GM12891 (cell line): ENCODE measurements around the gene ATP8A2.

Experiments used
- DNase-seq: peaks from one replicate; pipeline ENCODE4 v3.0.0; 2011; ENCODE audit warnings: low spot score; ENCODE audit not compliant: insufficient read length
- FAIRE-seq: peaks from 2 replicates; lab custom pipeline; 2011; peaks lifted over from hg19 to GRCh38; lab: Jason Lieb, UNC
- PAX5 ChIP-seq: IDR thresholded peaks from 2 replicates; pipeline ENCODE4 v1.6.1; 2011; ENCODE audit warnings: low read length, moderate library complexity, mild to moderate bottlenecking; ENCODE audit not compliant: insufficient read depth, severe bottlenecking
- POLR2A ChIP-seq: IDR thresholded peaks from 2 replicates; pipeline ENCODE4 v1.6.1; 2011; ENCODE audit warnings: low read depth, low read length, control low read depth
- POLR2AphosphoS5 ChIP-seq: IDR thresholded peaks from 2 replicates; pipeline ENCODE4 v1.6.1; 2011; ENCODE audit warnings: low read depth, low read length, control low read depth
- POU2F2 ChIP-seq: IDR thresholded peaks from 2 replicates; pipeline ENCODE4 v1.6.1; 2011; ENCODE audit warnings: low read depth, mild to moderate bottlenecking, control low read depth, low read length, moderate library complexity
- SPI1 ChIP-seq: IDR thresholded peaks from 2 replicates; pipeline ENCODE4 v1.6.1; 2011; ENCODE audit warnings: low read depth, low read length, control low read depth
- TAF1 ChIP-seq: IDR thresholded peaks from 2 replicates; pipeline ENCODE4 v1.6.1; 2011; ENCODE audit warnings: low read depth, low read length, control low read depth

Gene ATP8A2

GRCh38 chr13:25380082-25380481, 8.3 kb downstream of the ATP8A2 start:
- no peak for TF ChIP-seq POLR2A
- TF ChIP-seq PAX5, result no peak
- no peak for TF ChIP-seq SPI1
- no peak for TF ChIP-seq POLR2AphosphoS5
- no peak for TF ChIP-seq TAF1
- no peak for TF ChIP-seq POU2F2
- FAIRE-seq (no peak), DNase-seq (no peak)

DNA sequence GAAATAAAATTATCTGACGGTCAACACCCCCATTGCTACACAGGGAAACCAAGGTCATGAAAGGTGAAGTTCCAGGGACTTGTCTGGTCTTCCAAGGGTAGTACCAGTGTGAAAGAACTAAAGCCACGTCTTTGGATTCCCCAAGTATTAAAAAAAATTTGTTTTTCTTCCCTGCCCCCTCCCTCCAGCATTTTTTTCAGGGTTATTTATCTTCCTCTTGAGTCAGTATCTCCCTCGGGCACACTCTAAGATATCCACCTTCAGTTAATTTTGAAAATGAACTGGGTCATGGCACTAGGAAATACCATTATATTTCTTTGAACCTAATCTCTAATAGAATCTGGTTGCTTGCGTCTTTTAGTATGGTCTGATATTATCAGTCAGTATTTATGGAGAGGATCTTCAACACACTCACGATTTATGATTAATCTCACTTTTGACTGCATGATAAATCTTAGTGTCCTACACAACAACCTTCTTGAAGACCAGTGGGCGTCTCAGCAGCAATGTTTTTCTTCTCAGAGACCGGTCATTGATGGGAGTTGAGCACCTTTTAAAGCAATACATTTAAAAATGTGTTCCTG, 9.1 kb downstream of the ATP8A2 start:
- no peak for FAIRE-seq
- DNase-seq, result no peak
- TF ChIP-seq POLR2AphosphoS5 (no peak), TAF1 (no peak), POLR2A (no peak), SPI1 (no peak), POU2F2 (no peak), PAX5 (no peak)

DNA sequence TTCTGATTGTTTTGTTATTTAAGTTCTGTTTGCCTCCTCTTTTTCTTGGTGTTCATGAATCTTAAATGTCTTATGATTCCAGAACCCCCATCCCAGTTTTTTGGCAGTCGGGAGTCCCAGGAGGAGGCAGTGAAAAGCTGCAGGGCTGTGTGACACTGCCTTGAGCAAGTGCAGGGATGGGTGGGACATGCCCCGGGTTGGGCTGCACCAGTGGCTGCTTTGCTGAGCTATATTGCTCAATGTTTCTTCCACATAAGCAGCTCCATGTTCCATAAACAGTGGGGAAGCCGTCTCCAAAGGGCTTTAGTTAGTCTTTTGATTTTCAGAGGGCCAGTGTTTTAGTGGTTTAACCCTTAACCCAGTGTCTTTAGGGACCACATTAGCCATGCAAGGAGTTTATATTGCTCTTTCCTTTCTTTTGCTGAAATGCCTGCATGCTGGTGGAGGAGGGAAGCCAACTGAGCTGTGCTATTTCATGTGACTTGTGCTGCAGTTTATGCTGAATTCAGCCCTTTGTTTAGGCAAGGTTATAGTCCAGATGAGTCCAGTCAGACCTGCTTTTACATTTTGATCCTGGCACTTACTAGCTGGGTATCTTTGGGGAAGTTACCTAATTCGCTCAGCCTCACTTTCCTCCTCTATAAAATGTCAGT, 13.1 kb downstream of the ATP8A2 start:
- FAIRE-seq (no peak), DNase-seq (no peak)
- TF ChIP-seq POLR2AphosphoS5 (no peak), POU2F2 (no peak), TAF1 (no peak), SPI1 (no peak), POLR2A (no peak), PAX5 (no peak)

DNA sequence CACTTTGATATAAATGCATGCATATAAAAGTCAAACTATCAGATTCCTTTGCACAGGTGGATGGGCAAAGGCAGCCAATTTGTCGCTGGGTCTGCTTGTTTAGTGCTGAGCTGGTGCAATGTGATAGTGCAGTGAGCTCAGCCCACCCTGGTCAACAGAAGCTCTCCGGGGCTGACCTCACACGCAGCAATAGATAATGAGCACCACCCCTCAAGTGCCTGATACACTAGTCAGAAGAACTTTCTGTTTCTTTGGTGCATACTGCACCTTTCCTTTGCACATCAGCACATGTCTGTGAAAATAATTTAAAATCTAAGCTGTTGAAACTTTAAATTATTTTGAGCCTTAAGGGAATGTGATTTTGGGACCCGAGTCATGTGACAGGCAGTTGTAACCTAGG, 20.2 kb downstream of the ATP8A2 start:
- FAIRE-seq (no peak), DNase-seq (no peak)
- no peak for TF ChIP-seq TAF1
- no peak for TF ChIP-seq POLR2AphosphoS5
- no peak for TF ChIP-seq POLR2A
- no peak for TF ChIP-seq POU2F2
- no peak for TF ChIP-seq SPI1
- no peak for TF ChIP-seq PAX5

DNA sequence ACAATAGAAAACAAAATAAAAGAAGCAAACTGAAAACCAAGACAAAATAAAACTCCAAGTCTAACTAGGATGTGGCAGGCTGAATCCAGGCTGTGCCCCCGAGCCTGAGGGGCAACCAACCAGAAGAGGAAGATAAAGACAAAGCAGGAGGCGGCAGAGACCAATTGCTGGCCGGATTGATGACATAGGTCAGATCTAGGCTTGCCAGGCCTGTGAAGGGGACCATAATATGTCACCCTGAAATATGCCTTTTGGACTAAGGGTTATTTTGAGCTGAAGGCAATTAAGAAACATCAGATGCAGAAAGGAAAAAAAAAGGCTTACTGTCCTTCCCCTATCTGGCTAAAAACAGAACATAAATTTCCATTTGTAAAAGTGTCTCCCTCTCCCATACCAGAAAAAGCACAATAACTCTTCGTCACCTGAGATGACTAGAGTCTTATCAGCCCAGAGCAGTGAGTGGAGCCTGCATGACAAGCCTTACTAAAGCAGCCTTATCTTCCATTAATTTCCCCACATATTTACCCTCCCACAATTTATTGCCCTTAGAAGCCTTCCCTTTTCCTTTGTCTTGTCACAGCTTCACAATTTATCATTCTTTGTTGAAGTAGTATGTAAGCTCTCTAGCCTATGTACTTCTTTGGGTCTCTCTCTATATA, 22.8 kb downstream of the ATP8A2 start:
- DNase-seq, result no peak
- no peak for FAIRE-seq

DNA sequence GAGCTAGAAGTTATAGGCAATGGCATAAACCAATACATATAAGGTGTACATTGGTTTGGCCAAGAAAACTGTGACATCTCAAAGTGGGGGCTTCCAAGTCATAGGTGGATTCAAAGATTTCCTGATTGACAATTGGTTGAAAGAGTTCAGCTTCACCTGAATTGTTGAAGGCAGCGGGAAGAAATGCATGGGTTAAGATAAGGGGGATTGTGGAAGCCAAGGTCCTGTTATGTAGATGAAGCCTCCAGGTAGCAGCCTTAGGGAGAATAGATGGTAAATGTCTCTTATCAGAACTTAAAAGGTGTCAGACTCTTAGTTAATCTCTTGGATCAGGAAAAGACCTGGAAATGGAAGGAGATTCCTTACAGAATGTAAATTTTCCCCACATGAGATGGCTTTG, 26.0 kb downstream of the ATP8A2 start:
- no peak for DNase-seq
- TF ChIP-seq SPI1, result no peak
- FAIRE-seq, result no peak

More for the DNA sequence above, 22.8 kb downstream of the ATP8A2 start:
- no peak for TF ChIP-seq POLR2AphosphoS5
- no peak for TF ChIP-seq TAF1
- TF ChIP-seq POU2F2, result no peak
- TF ChIP-seq POLR2A, result no peak
- no peak for TF ChIP-seq SPI1
- TF ChIP-seq PAX5, result no peak

GRCh38 chr13:25400925-25401324, 29.2 kb downstream of the ATP8A2 start:
- no peak for TF ChIP-seq SPI1
- TF ChIP-seq PAX5, result no peak
- no peak for TF ChIP-seq POLR2A
- no peak for TF ChIP-seq TAF1
- TF ChIP-seq POLR2AphosphoS5, result no peak
- TF ChIP-seq POU2F2, result no peak
- FAIRE-seq (no peak), DNase-seq (no peak)

DNA sequence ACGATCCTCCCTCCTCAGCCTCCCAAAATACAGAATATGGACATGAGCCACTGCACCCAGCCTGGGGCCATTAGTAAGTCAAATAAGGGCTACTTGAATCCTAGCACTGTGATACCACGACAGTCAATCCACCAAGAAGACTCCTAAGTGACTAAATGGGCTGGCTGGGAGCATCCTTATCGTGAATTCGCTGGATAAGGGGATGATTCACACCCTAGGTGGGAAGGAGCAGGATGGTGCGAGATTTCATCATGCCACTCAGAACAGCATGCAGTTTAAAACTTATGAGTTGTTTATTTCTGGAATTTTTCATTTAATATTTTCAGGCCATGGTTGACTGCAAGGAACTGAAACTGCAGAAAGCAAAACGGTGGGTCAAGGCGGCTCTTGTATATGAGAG, 30.2 kb downstream of the ATP8A2 start:
- FAIRE-seq (no peak), DNase-seq (no peak)
- TF ChIP-seq POU2F2 (no peak), POLR2A (no peak), POLR2AphosphoS5 (no peak), SPI1 (no peak), PAX5 (no peak), TAF1 (no peak)

DNA sequence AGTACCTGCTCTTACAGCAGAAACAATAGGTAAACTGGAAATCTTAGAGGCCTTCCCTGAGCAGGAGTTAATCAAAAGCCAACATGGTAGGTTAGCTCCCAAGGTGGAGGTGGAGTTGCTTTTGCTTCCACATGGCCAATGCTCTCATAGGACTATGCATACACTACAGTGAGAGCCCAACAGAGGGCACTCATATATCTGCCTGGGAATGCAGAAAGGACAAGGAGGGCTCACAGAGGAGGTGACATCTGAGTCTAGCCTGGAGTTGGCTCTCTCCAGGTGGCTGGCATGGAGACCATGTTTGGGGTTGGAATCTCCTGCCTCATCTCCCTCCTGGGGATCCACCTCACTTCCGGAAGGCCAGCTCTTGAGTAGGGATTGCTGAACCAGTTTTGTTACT, 34.6 kb downstream of the ATP8A2 start:
- no peak for TF ChIP-seq TAF1
- no peak for TF ChIP-seq POU2F2
- no peak for TF ChIP-seq POLR2AphosphoS5
- TF ChIP-seq SPI1, result no peak
- FAIRE-seq (no peak), DNase-seq (no peak)

GRCh38 chr13:25409938-25410337, 38.2 kb downstream of the ATP8A2 start:
- TF ChIP-seq POLR2A (no peak), TAF1 (no peak), SPI1 (no peak), PAX5 (no peak), POLR2AphosphoS5 (no peak), POU2F2 (no peak)
- DNase-seq (no peak), FAIRE-seq (no peak)
